ENCODE data around the gene OR2F1.

Gene OR2F1

GRCh38 chr7:143954135-143954534 lies 509 bp upstream of the OR2F1 start:
- H3K4me1 ChIP-seq (ENCODE audit: control insufficient read depth in 1 of 2, insufficient read depth in 2 of 2, low read length in 2 of 2), result no peaks in the 10 kb centered on the region
- no peaks in the 10 kb centered on the region for H3K9me3 ChIP-seq (ENCODE audit: control insufficient read depth in 1 of 2, low read length in 2 of 2)
- peaks cover 0 to 10% of the 10 kb centered on the region in 2 donors for H3K27me3 ChIP-seq (ENCODE audit: control insufficient read depth in 1 of 2, insufficient read depth in 2 of 2, low read length in 2 of 2)
- H3K36me3 ChIP-seq (ENCODE audit: control insufficient read depth in 1 of 2, insufficient read depth in 2 of 2, low read length in 2 of 2), result no peaks in the 10 kb centered on the region
- H3K4me3 ChIP-seq (ENCODE audit: low read depth in 1 of 2, low read length in 2 of 2), result no peak overlapping the region
- no peak overlapping the region for H3K27ac ChIP-seq (ENCODE audit: low read depth, low read length)
- no peak overlapping the region for H3K9ac ChIP-seq (ENCODE audit: low read depth in 1 of 2, low read length in 2 of 2)

DNA sequence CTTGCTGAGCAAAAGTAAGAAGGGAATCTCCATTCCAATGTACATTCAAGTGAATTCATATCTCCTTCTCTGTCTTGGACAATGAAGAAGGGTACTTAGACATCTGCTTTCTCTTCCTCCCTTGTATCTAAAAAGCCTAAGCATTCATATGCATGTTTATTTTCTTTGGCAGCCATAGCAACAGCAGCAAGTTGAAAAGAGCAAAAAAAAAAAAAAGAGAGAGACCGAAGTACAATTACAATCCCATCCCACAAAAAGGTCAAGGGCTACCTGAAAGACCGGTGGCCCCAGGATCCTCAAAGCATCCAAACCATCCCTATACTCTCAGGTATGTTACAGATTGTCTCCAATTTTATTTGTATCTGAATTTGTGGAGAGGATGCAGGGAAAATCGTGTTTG lies 4.1 kb downstream of the OR2F1 start:
- Histone ChIP-seq H3K9ac (ENCODE audit: low read depth in 1 of 2, low read length in 2 of 2) (no peak overlapping the region), H3K9me3 (ENCODE audit: control insufficient read depth in 1 of 2, low read length in 2 of 2) (no peaks in the 10 kb centered on the region), H3K4me1 (ENCODE audit: control insufficient read depth in 1 of 2, insufficient read depth in 2 of 2, low read length in 2 of 2) (no peaks in the 10 kb centered on the region), H3K36me3 (ENCODE audit: control insufficient read depth in 1 of 2, insufficient read depth in 2 of 2, low read length in 2 of 2) (no peaks in the 10 kb centered on the region), H3K4me3 (ENCODE audit: low read depth in 1 of 2, low read length in 2 of 2) (no peak overlapping the region), H3K27me3 (ENCODE audit: control insufficient read depth in 1 of 2, insufficient read depth in 2 of 2, low read length in 2 of 2) (peaks cover 0 to 10% of the 10 kb centered on the region in 2 donors), H3K27ac (ENCODE audit: low read depth, low read length) (no peak overlapping the region)

GRCh38 chr7:143960813-143961610 lies 6.4 kb downstream of the OR2F1 start:
- no peak overlapping the region for H3K4me3 ChIP-seq (ENCODE audit: low read depth in 1 of 2, low read length in 2 of 2)
- no peaks in the 10 kb centered on the region for H3K36me3 ChIP-seq (ENCODE audit: control insufficient read depth in 1 of 2, insufficient read depth in 2 of 2, low read length in 2 of 2)
- H3K27me3 ChIP-seq (ENCODE audit: control insufficient read depth in 1 of 2, insufficient read depth in 2 of 2, low read length in 2 of 2), result peaks cover 0 to 6% of the 10 kb centered on the region in 2 donors
- H3K9me3 ChIP-seq (ENCODE audit: control insufficient read depth in 1 of 2, low read length in 2 of 2), result no peaks in the 10 kb centered on the region
- peaks cover 0 to 2% of the 10 kb centered on the region in 2 donors for H3K4me1 ChIP-seq (ENCODE audit: control insufficient read depth in 1 of 2, insufficient read depth in 2 of 2, low read length in 2 of 2)
- no peak overlapping the region for H3K27ac ChIP-seq (ENCODE audit: low read depth, low read length)
- H3K9ac ChIP-seq (ENCODE audit: low read depth in 1 of 2, low read length in 2 of 2), result no peak overlapping the region

GRCh38 chr7:143965280-143965679 lies 10.6 kb downstream of the OR2F1 start:
- H3K27me3 ChIP-seq (ENCODE audit: control insufficient read depth in 1 of 2, insufficient read depth in 2 of 2, low read length in 2 of 2), result no peaks in the 10 kb centered on the region
- H3K9me3 ChIP-seq (ENCODE audit: control insufficient read depth in 1 of 2, low read length in 2 of 2), result no peaks in the 10 kb centered on the region
- H3K4me3 ChIP-seq (ENCODE audit: low read depth in 1 of 2, low read length in 2 of 2), result no peak overlapping the region
- H3K9ac ChIP-seq (ENCODE audit: low read depth in 1 of 2, low read length in 2 of 2), result no peak overlapping the region
- peaks cover 0 to 2% of the 10 kb centered on the region in 2 donors for H3K4me1 ChIP-seq (ENCODE audit: control insufficient read depth in 1 of 2, insufficient read depth in 2 of 2, low read length in 2 of 2)
- H3K27ac ChIP-seq (ENCODE audit: low read depth, low read length), result no peak overlapping the region
- no peaks in the 10 kb centered on the region for H3K36me3 ChIP-seq (ENCODE audit: control insufficient read depth in 1 of 2, insufficient read depth in 2 of 2, low read length in 2 of 2)

DNA sequence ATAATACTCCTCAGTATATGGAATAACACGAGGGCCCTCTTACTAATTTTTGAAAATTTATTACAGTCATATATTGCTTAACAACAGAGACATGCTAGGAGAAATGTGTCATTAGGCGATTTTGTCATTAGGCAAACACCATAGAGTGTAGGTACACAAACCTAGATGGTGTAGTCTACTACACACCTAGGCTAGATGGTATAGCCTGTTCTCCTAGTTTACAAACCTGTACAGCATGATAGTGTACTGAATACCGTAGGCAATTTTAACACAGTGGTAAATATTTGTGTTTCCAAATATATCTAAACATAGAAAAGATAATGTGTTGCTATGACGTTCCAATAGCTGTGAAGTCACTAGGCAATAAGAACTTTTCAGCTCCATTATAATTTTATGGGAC lies 12.8 kb downstream of the OR2F1 start:
- Histone ChIP-seq H3K9me3 (ENCODE audit: control insufficient read depth in 1 of 2, low read length in 2 of 2) (no peaks in the 10 kb centered on the region), H3K4me3 (ENCODE audit: low read depth in 1 of 2, low read length in 2 of 2) (no peak overlapping the region), H3K9ac (ENCODE audit: low read depth in 1 of 2, low read length in 2 of 2) (no peak overlapping the region), H3K4me1 (ENCODE audit: control insufficient read depth in 1 of 2, insufficient read depth in 2 of 2, low read length in 2 of 2) (peaks cover 0 to 2% of the 10 kb centered on the region in 2 donors), H3K27me3 (ENCODE audit: control insufficient read depth in 1 of 2, insufficient read depth in 2 of 2, low read length in 2 of 2) (no peaks in the 10 kb centered on the region), H3K36me3 (ENCODE audit: control insufficient read depth in 1 of 2, insufficient read depth in 2 of 2, low read length in 2 of 2) (no peaks in the 10 kb centered on the region), H3K27ac (ENCODE audit: low read depth, low read length) (no peak overlapping the region)

DNA sequence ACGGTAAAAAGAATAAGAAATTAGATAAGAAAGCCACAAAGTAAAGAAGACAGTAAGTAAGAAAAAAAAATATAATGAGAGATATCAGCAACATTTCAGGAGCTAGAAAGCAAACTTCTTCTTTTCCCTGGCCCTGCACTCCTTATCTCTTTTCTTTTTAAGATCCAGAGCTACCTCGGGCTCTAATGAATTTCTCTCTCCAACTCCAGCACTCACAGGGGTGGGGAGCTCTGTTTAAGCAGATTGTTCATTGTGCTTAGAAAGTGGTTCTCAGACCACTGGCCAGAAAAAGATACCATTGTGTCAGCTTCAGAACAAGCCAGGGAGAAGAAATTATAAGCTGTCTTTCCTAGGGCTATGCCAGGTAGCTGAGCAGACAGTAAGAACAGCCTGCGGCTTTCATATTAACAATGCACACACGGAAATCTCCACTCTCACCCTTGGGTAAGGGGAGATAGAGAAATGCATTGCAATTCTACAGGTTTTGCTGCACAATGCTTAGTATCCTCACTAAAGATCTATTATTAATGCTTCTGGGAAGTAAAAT lies 19.3 kb downstream of the OR2F1 start:
- H3K9me3 ChIP-seq (ENCODE audit: control insufficient read depth in 1 of 2, low read length in 2 of 2), result no peaks in the 10 kb centered on the region
- peaks cover 0 to 6% of the 10 kb centered on the region in 2 donors for H3K4me1 ChIP-seq (ENCODE audit: control insufficient read depth in 1 of 2, insufficient read depth in 2 of 2, low read length in 2 of 2)
- no peak overlapping the region for H3K4me3 ChIP-seq (ENCODE audit: low read depth in 1 of 2, low read length in 2 of 2)
- no peak overlapping the region for H3K27ac ChIP-seq (ENCODE audit: low read depth, low read length)
- no peak overlapping the region for H3K9ac ChIP-seq (ENCODE audit: low read depth in 1 of 2, low read length in 2 of 2)
- H3K36me3 ChIP-seq (ENCODE audit: control insufficient read depth in 1 of 2, insufficient read depth in 2 of 2, low read length in 2 of 2), result no peaks in the 10 kb centered on the region
- no peaks in the 10 kb centered on the region for H3K27me3 ChIP-seq (ENCODE audit: control insufficient read depth in 1 of 2, insufficient read depth in 2 of 2, low read length in 2 of 2)

GRCh38 chr7:143974459-143974858 lies 19.8 kb downstream of the OR2F1 start:
- no peak overlapping the region for H3K4me3 ChIP-seq (ENCODE audit: low read depth in 1 of 2, low read length in 2 of 2)
- no peak overlapping the region for H3K27ac ChIP-seq (ENCODE audit: low read depth, low read length)
- no peaks in the 10 kb centered on the region for H3K27me3 ChIP-seq (ENCODE audit: control insufficient read depth in 1 of 2, insufficient read depth in 2 of 2, low read length in 2 of 2)
- no peak overlapping the region for H3K9ac ChIP-seq (ENCODE audit: low read depth in 1 of 2, low read length in 2 of 2)
- no peaks in the 10 kb centered on the region for H3K36me3 ChIP-seq (ENCODE audit: control insufficient read depth in 1 of 2, insufficient read depth in 2 of 2, low read length in 2 of 2)
- no peaks in the 10 kb centered on the region for H3K9me3 ChIP-seq (ENCODE audit: control insufficient read depth in 1 of 2, low read length in 2 of 2)
- H3K4me1 ChIP-seq (ENCODE audit: control insufficient read depth in 1 of 2, insufficient read depth in 2 of 2, low read length in 2 of 2), result peaks cover 0 to 6% of the 10 kb centered on the region in 2 donors

DNA sequence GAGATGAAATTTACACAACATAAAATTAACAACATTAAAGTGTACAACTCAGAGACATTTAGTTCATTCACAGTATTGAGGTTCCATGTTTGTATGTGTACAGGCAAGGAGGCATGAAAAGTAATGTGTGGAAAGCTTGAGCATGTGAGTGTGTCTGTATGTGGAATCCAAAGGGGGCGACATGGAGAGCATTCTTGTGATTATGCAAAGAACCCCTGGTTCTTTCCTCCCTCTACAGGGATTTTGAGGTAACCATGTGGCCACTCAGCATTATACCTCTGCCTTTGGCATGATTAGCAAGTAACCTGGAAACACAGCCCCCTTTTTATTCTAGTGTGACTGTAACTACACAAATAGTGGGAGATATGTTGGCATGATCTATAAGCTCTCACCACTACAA lies 21.0 kb downstream of the OR2F1 start:
- Histone ChIP-seq H3K36me3 (ENCODE audit: control insufficient read depth in 1 of 2, insufficient read depth in 2 of 2, low read length in 2 of 2) (no peaks in the 10 kb centered on the region), H3K4me1 (ENCODE audit: control insufficient read depth in 1 of 2, insufficient read depth in 2 of 2, low read length in 2 of 2) (peaks cover 0 to 6% of the 10 kb centered on the region in 2 donors), H3K9me3 (ENCODE audit: control insufficient read depth in 1 of 2, low read length in 2 of 2) (no peaks in the 10 kb centered on the region), H3K9ac (ENCODE audit: low read depth in 1 of 2, low read length in 2 of 2) (no peak overlapping the region), H3K27ac (ENCODE audit: low read depth, low read length) (no peak overlapping the region), H3K4me3 (ENCODE audit: low read depth in 1 of 2, low read length in 2 of 2) (no peak overlapping the region), H3K27me3 (ENCODE audit: control insufficient read depth in 1 of 2, insufficient read depth in 2 of 2, low read length in 2 of 2) (no peaks in the 10 kb centered on the region)

GRCh38 chr7:143978585-143978984 lies 23.9 kb downstream of the OR2F1 start:
- Histone ChIP-seq H3K9ac (ENCODE audit: low read depth in 1 of 2, low read length in 2 of 2) (no peak overlapping the region), H3K27me3 (ENCODE audit: control insufficient read depth in 1 of 2, insufficient read depth in 2 of 2, low read length in 2 of 2) (no peaks in the 10 kb centered on the region), H3K27ac (ENCODE audit: low read depth, low read length) (no peak overlapping the region), H3K9me3 (ENCODE audit: control insufficient read depth in 1 of 2, low read length in 2 of 2) (no peaks in the 10 kb centered on the region), H3K4me1 (ENCODE audit: control insufficient read depth in 1 of 2, insufficient read depth in 2 of 2, low read length in 2 of 2) (peaks cover 0 to 6% of the 10 kb centered on the region in 2 donors), H3K4me3 (ENCODE audit: low read depth in 1 of 2, low read length in 2 of 2) (no peak overlapping the region), H3K36me3 (ENCODE audit: control insufficient read depth in 1 of 2, insufficient read depth in 2 of 2, low read length in 2 of 2) (no peaks in the 10 kb centered on the region)

- Histone ChIP-seq H3K27ac (ENCODE audit: low read depth, low read length) (no peak overlapping the region), H3K36me3 (ENCODE audit: control insufficient read depth in 1 of 2, insufficient read depth in 2 of 2, low read length in 2 of 2) (no peaks in the 10 kb centered on the region), H3K4me1 (ENCODE audit: control insufficient read depth in 1 of 2, insufficient read depth in 2 of 2, low read length in 2 of 2) (peaks cover 0 to under 1% of the 10 kb centered on the region in 2 donors), H3K27me3 (ENCODE audit: control insufficient read depth in 1 of 2, insufficient read depth in 2 of 2, low read length in 2 of 2) (no peaks in the 10 kb centered on the region), H3K4me3 (ENCODE audit: low read depth in 1 of 2, low read length in 2 of 2) (no peak overlapping the region), H3K9me3 (ENCODE audit: control insufficient read depth in 1 of 2, low read length in 2 of 2) (no peaks in the 10 kb centered on the region), H3K9ac (ENCODE audit: low read depth in 1 of 2, low read length in 2 of 2) (no peak overlapping the region)
Measured at GRCh38 chr7:143979359-143979758, 24.7 kb downstream of the OR2F1 start.

Measured in duodenal mucosa (tissue), 2 donors.